ENCODE results near the gene MCCD1. TPM values are rescaled to one million over a fixed set of nuclear protein-coding genes. Genes with fewer than 3 reads are reported as not detected.

MCCD1 gene
- total RNA-seq, 1 experiment from 2014 or later = not detected

GRCh38 chr6:31545291-31545690 lies 16.5 kb downstream of the MCCD1 start:
- H3T11ph ChIP-seq (ENCODE audit: low read length) = no peak overlapping the region
- Mint-ChIP-seq H3K9me3 (no peaks in the 10 kb centered on the region; a peak in 1 of 5 replicates), H3K27me3 (ENCODE audit: low read depth) (no peaks in the 10 kb centered on the region), H3K36me3 (ENCODE audit: insufficient read depth in 1 of 3, low read depth in 3 of 3) (peaks cover 17 to 32% (median 31%) of the 10 kb centered on the region in 3 experiments), H3K27ac (peak overlapping the region in 1 of 3 experiments; percentile 97; a peak in 1 of 7 replicates), H3K4me1 (peaks cover 24 to 34% of the 10 kb centered on the region in 2 experiments), H3K4me3 (peak overlapping the region in 1 of 2 experiments; percentile 84; a peak in 3 of 5 replicates)
- no peak overlapping the region for H2BK5ac ChIP-seq (ENCODE audit: insufficient read length, low read length)
- peaks cover 4% of the 10 kb centered on the region for H3K23me2 ChIP-seq (ENCODE audit: insufficient read length, low read depth, low read length, poor library complexity, severe bottlenecking)
- H3K27me3 ChIP-seq (ENCODE audit: insufficient read depth, low read length) = no peaks in the 10 kb centered on the region
- H3K9ac ChIP-seq (ENCODE audit: extremely low read depth, insufficient read length, low read length) = no peak overlapping the region
- no peak overlapping the region for H3K23ac ChIP-seq (ENCODE audit: insufficient read length, low read depth, low read length)
- no peaks in the 10 kb centered on the region for H3K9me3 ChIP-seq (ENCODE audit: control insufficient read depth, low read depth, low read length)
- no peak for TF ChIP-seq CTCF (conservative IDR thresholded peaks at IDR 0.05)
- no peak overlapping the region for H2BK20ac ChIP-seq (ENCODE audit: low read depth, low read length, poor library complexity, severe bottlenecking)
- H4K5ac ChIP-seq (ENCODE audit: insufficient read length, low read depth, low read length) = no peak overlapping the region
- no peak overlapping the region for H2AK5ac ChIP-seq (ENCODE audit: insufficient read length, low read length)
- H3K27ac ChIP-seq (ENCODE audit: insufficient read length, low read depth, low read length) = no peak overlapping the region
- no peak overlapping the region for H2BK15ac ChIP-seq (ENCODE audit: low read depth, low read length)
- peak overlapping the region; percentile 56 for H3K4me2 ChIP-seq (ENCODE audit: insufficient read depth, insufficient read length, low read length)
- H3K4me1 ChIP-seq (ENCODE audit: insufficient read depth, low read length) = peaks cover under 1% of the 10 kb centered on the region; the same call in 1 of the 2 replicates
- H2AFZ ChIP-seq (ENCODE audit: low read length) = no peak overlapping the region
- H3K4ac ChIP-seq (ENCODE audit: low read depth, low read length) = no peak overlapping the region
- H3K56ac ChIP-seq (ENCODE audit: insufficient read length, low read depth, low read length) = no peak overlapping the region
- no peak overlapping the region for H3K14ac ChIP-seq (ENCODE audit: insufficient read depth, low read length)
- peaks cover 3% of the 10 kb centered on the region for H3K79me1 ChIP-seq (ENCODE audit: insufficient read depth, low read depth, low read length, poor library complexity, severe bottlenecking)
- H3K18ac ChIP-seq (ENCODE audit: insufficient read length, low read depth, low read length) = no peak overlapping the region
- no peak overlapping the region for H2BK120ac ChIP-seq (ENCODE audit: low read depth, low read length, poor library complexity, severe bottlenecking)
- no peak overlapping the region for H4K8ac ChIP-seq (replicated peaks; ENCODE audit: insufficient read length, low read depth, low read length)
- H4K91ac ChIP-seq (ENCODE audit: insufficient read length, low read depth, low read length) = no peak overlapping the region
- no peak overlapping the region for H2BK12ac ChIP-seq (ENCODE audit: insufficient read length, low read depth, low read length)
- no CpG with 5 or more reads among the region's 7 CpGs for WGBS (ENCODE audit: extremely low coverage, insufficient read length, low lambda C conversion rate)
- H3K79me2 ChIP-seq (ENCODE audit: insufficient read depth, low read length) = peaks cover 11% of the 10 kb centered on the region
- no peak for DNase-seq
- no peaks in the 10 kb centered on the region for H4K20me1 ChIP-seq (ENCODE audit: control insufficient read depth, insufficient read depth, insufficient read length)

Data from H9 (cell line).